ENCODE data around the gene LTO1. TPM values are rescaled to one million over a fixed set of nuclear protein-coding genes. Genes with fewer than 3 reads are reported as not detected.
"Not testable (repeated sequence)": the region's sequence is repeated elsewhere in the genome, so short reads cannot be mapped to it uniquely, and the experiment has no call there.

Gene LTO1
- total RNA-seq, 2 donors from 2014 or later: 13.0 to 26.7 TPM

GRCh38 chr11:69695581-69695980 lies 20.4 kb upstream of the LTO1 start:
- Histone ChIP-seq H3K27me3 (no peaks in the 10 kb centered on the region), H3K4me3 (no peak overlapping the region), H3K9me3 (no peaks in the 10 kb centered on the region), H3K27ac (no peak overlapping the region), H3K36me3 (replicated peaks in 1 of 2; ENCODE audit: insufficient read depth in 1 of 2, low read depth in 2 of 2) (no peaks in the 10 kb centered on the region), H3K4me1 (no peaks in the 10 kb centered on the region)
- ATAC-seq (no peak), DNase-seq (no peak)
- no peak for TF ChIP-seq CTCF (IDR thresholded peaks at IDR 0.05)
- TF ChIP-seq POLR2A (IDR thresholded peaks at IDR 0.05): no peak
- intact Hi-C loops (cut with DNase I): loop anchor here (5.0 to 10.0 kb wide), 2 partner anchors 187 to 489 kb away; no protein-coding TSS in a partner anchor
- 66 to 73% methylated on average over 3 to 7 of the region's 7 CpGs for WGBS, 2 donors

GRCh38 chr11:69694781-69695180 lies 19.6 kb upstream of the LTO1 start:
- TF ChIP-seq CTCF (IDR thresholded peaks at IDR 0.05) (no peak), POLR2A (IDR thresholded peaks at IDR 0.05) (no peak)
- no peaks in the 10 kb centered on the region for H3K27me3 ChIP-seq
- 75 to 78% methylated on average over 6 to 10 of the region's 10 CpGs for WGBS, 2 donors
- H3K36me3 ChIP-seq (replicated peaks in 1 of 2; ENCODE audit: insufficient read depth in 1 of 2, low read depth in 2 of 2): no peaks in the 10 kb centered on the region
- ATAC-seq (no peak), DNase-seq (no peak)
- intact Hi-C loops (cut with DNase I): loop anchor here (5.0 to 10.0 kb wide), 2 partner anchors 188 to 490 kb away; no protein-coding TSS in a partner anchor
- H3K4me1 ChIP-seq: no peaks in the 10 kb centered on the region
- no peaks in the 10 kb centered on the region for H3K9me3 ChIP-seq
- H3K27ac ChIP-seq: no peak overlapping the region
- no peak overlapping the region for H3K4me3 ChIP-seq

DNA sequence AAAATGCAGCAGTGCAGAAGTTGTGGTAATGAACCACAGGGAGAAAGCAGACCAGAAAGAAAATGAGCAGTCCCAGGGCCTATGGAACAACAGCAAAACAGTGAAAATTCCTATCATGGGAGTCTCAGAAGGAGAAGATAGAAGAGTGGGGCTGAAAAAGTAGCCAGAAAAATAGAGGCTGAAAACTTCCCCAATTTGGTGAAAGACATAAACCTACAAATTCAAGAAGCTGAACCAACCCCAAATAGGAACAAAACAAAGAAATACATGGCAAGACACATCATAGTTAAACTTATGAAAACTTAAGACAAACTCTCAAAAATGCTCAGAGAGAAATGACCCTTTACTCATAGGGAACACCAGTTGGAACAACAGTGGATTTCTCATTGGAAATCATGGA lies 17.3 kb upstream of the LTO1 start:
- DNase-seq: no peak
- Histone ChIP-seq H3K9me3 (no peaks in the 10 kb centered on the region), H3K4me1 (peaks cover 7% of the 10 kb centered on the region), H3K36me3 (replicated peaks in 1 of 2; ENCODE audit: insufficient read depth in 1 of 2, low read depth in 2 of 2) (no peaks in the 10 kb centered on the region), H3K4me3 (no peak overlapping the region), H3K27ac (no peak overlapping the region), H3K27me3 (no peaks in the 10 kb centered on the region)
- no peak for ATAC-seq
- intact Hi-C loops (cut with DNase I): loop anchor here (10.0 kb wide), 1 partner anchor 492 kb away; no protein-coding TSS in a partner anchor
- no peak for TF ChIP-seq POLR2A (IDR thresholded peaks at IDR 0.05)

- no peaks in the 10 kb centered on the region for H3K27me3 ChIP-seq
- TF ChIP-seq CTCF (IDR thresholded peaks at IDR 0.05): no peak
- no peak for TF ChIP-seq POLR2A (IDR thresholded peaks at IDR 0.05)
- intact Hi-C loops (cut with DNase I): loop anchor here (10.0 kb wide), 1 partner anchor 493 kb away; no protein-coding TSS in a partner anchor
- peaks cover 7% of the 10 kb centered on the region for H3K4me1 ChIP-seq
- H3K36me3 ChIP-seq (replicated peaks in 1 of 2; ENCODE audit: insufficient read depth in 1 of 2, low read depth in 2 of 2): no peaks in the 10 kb centered on the region
- 79 to 89% methylated on average over 2 of the region's 2 CpGs for WGBS, 2 donors
- no peak overlapping the region for H3K27ac ChIP-seq
- H3K9me3 ChIP-seq: no peaks in the 10 kb centered on the region
- no peak for DNase-seq
- ATAC-seq: no peak
- no peak overlapping the region for H3K4me3 ChIP-seq
These were observed 16.3 kb upstream of the LTO1 start for GRCh38 chr11:69691463-69691862.

DNA sequence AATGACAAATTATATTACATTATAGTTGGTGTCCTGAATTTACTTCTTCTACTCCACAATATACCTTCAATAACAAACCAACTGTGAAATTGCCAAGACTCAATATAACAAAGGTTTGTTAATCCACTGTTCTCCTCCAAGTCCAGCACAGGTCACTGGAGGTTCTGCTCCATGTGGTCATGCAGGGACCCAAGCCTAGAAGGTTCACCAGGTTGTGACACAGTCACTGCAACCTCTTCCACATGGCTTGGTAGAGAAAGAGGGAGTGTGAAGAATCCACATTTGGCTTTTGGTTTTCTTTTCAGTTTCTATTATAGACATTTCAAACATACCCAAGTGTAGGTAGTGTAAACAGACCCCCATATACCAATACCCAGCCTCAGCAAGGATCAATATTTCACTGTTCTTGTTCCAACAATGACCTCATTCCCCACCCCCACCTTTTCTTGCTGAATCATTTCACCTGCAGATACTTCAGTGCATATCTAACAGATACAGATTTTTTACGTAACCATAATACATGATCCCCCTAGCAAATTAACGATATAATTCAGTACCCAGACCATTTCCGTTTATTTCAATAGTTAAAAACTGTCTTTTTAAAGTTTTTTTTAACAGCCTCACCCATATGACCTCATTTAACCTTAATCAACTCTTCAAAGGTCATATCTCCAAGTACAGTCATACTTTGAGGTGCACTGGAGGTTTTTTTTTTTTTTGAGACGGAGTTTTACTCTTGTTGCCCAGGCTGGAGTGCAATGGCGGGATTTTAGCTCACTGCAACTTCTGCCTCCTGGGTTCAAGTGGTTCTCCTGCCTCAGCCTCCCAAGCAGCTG lies 14.5 kb upstream of the LTO1 start:
- H3K4me3 ChIP-seq: no peak overlapping the region
- no peaks in the 10 kb centered on the region for H3K36me3 ChIP-seq (replicated peaks in 1 of 2; ENCODE audit: insufficient read depth in 1 of 2, low read depth in 2 of 2)
- no peaks in the 10 kb centered on the region for H3K9me3 ChIP-seq
- 56 to 63% methylated on average over 5 of the region's 5 CpGs for WGBS, 2 donors
- ATAC-seq: no peak
- H3K4me1 ChIP-seq: peaks cover 14% of the 10 kb centered on the region
- H3K27ac ChIP-seq: no peak overlapping the region
- intact Hi-C loops (cut with DNase I): loop anchor here (10.0 kb wide), 1 partner anchor 495 kb away; no protein-coding TSS in a partner anchor
- DNase-seq: no peak
- TF ChIP-seq POLR2A (IDR thresholded peaks at IDR 0.05): no peak
- no peak for TF ChIP-seq CTCF (IDR thresholded peaks at IDR 0.05)
- no peaks in the 10 kb centered on the region for H3K27me3 ChIP-seq

DNA sequence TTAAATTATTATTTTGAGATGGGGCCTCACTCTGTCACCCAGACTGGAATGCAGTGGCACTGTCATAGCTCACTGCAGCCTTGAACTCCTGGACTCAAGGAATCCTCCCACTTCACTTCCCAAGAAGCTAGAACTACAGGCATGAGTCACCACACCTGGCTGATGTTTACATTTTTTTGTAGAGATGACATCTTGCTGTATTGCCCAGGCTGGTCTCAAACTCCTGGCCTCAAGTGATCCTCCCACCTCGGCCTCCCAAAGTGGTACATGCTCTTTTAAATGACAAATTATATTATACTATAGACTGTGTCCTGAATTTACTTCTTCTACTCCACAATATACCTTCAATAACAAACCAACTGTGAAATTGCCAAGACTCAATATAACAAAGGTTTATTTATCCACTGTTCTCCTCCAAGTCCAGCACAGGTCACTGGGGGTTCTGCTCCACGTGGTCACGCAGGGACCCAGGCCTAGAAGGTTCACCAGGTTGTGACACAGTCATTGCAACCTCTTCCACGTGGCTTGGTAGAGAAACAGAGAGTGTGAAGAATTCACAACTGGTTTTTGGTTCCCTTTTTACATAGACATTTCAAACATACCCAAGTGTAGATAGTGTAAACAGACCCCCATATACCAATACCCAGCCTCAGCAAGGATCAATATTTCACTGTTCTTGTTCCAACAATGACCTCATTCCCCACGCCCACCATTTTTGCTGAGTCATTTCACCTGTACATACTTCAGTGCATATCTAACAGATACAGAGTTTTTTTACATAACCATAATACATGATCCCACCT lies 13.0 kb upstream of the LTO1 start:
- H3K4me3 ChIP-seq; intact Hi-C loops (cut with DNase I); H3K36me3 ChIP-seq (replicated peaks in 1 of 2; ENCODE audit: insufficient read depth in 1 of 2, low read depth in 2 of 2); H3K9me3 ChIP-seq; H3K27me3 ChIP-seq; H3K27ac ChIP-seq: not testable (repeated sequence)
- 48 to 49% methylated on average over 5 of the region's 5 CpGs for WGBS, 2 donors
- H3K4me1 ChIP-seq: peaks cover 14% of the 10 kb centered on the region
- DNase-seq (peak; percentile 44 to 61 (median 54)), ATAC-seq (peak; percentile 70)

Measured in body of pancreas (tissue), 4 donors.